OCI-LY3 (cell line): ENCODE measurements around the gene CNOT10.
"Not testable (repeated sequence)": the region's sequence is repeated elsewhere in the genome, so short reads cannot be mapped to it uniquely, and the experiment has no call there.

Source experiments
- H2AFZ ChIP-seq: fragments of 200-600, 300-600 bp; shearing (Covaris generic); 2 replicates; pipeline ENCODE4 v1.6.0; 2014; ENCODE audit warnings: antibody characterized with exemption, low read depth, low read length
- H3K27ac ChIP-seq: fragments of 200-600, 300-600 bp; sonication (generic); 2 replicates; pipeline ENCODE4 v1.5.1; 2014; ENCODE audit warnings: mild to moderate bottlenecking, low read length, moderate library complexity, mixed read lengths
- H3K27me3 ChIP-seq: fragments of 200-600, 300-600 bp; sonication (generic); 2 replicates; pipeline ENCODE4 v1.6.1; 2014; ENCODE audit warnings: low read depth, low read length, mixed read lengths
- H3K36me3 ChIP-seq: fragments of 200-600, 300-600 bp; sonication (generic); replicated peaks from 2 replicates; pipeline ENCODE3; 2014; ENCODE audit warnings: low read depth, low read length, mixed read lengths
- H3K4me1 ChIP-seq: fragments of 300-600, 200-600 bp; sonication (generic); 2 replicates; pipeline ENCODE4 v1.6.1; 2014; ENCODE audit warnings: low read length, mixed read lengths
- H3K4me2 ChIP-seq: fragments of 200-600, 300-600 bp; sonication (generic); 2 replicates; pipeline ENCODE4 v1.6.1; 2014; ENCODE audit warnings: low read length, mixed read lengths
- H3K4me3 ChIP-seq: fragments of 300-600, 200-600 bp; sonication (generic); 2 replicates; pipeline ENCODE4 v1.5.1; 2014; ENCODE audit warnings: antibody characterized with exemption, mild to moderate bottlenecking, low read length, moderate library complexity
- H3K79me2 ChIP-seq: fragments of 300-600, 200-600 bp; shearing (Covaris generic); 2 replicates; pipeline ENCODE4 v1.6.1; 2014; ENCODE audit warnings: mild to moderate bottlenecking, low read length, mixed read lengths
- H3K9ac ChIP-seq: fragments of 300-600, 200-600 bp; shearing (Covaris generic); 2 replicates; pipeline ENCODE4 v1.6.0; 2014; ENCODE audit warnings: mild to moderate bottlenecking, low read length, moderate library complexity
- H3K9me3 ChIP-seq: fragments of 200-600, 300-600 bp; shearing (Covaris generic); 2 replicates; pipeline ENCODE4 v1.6.1; 2014; ENCODE audit warnings: low read length, mixed read lengths; ENCODE audit not compliant: insufficient read depth
- H4K20me1 ChIP-seq: fragments of 200-600, 300-600 bp; sonication (generic); 2 replicates; pipeline ENCODE4 v1.6.1; 2016; ENCODE audit warnings: low read length, mixed read lengths; ENCODE audit not compliant: insufficient read depth
- EZH2phosphoT487 ChIP-seq: fragments of 200-600 bp; shearing (Covaris generic); IDR thresholded peaks from 2 replicates; pipeline ENCODE4 v1.6.1; 2018; ENCODE audit warnings: antibody characterized with exemption, mixed run types, low read depth
- TF ChIP-seq, protein P1 (sequence below): fragments of 200-600, 300-600 bp; sonication (generic); IDR thresholded peaks from 2 replicates; pipeline ENCODE4 v1.5.1; 2014; ENCODE audit warnings: antibody characterized with exemption, low read length, low read depth

Gene CNOT10

GRCh38 chr3:32780735-32781210 is 95.8 kb downstream of the CNOT10 start:
- H3K9me3 ChIP-seq = no peaks in the 10 kb centered on the region
- H2AFZ ChIP-seq = peak overlapping the region; percentile 87; the same call in 1 of the 2 replicates
- H3K4me1 ChIP-seq = peaks cover 3% of the 10 kb centered on the region; the same call in 1 of the 2 replicates
- no peak overlapping the region for H3K27ac ChIP-seq
- no peak for TF ChIP-seq EZH2phosphoT487
- TF ChIP-seq, protein P1, sequence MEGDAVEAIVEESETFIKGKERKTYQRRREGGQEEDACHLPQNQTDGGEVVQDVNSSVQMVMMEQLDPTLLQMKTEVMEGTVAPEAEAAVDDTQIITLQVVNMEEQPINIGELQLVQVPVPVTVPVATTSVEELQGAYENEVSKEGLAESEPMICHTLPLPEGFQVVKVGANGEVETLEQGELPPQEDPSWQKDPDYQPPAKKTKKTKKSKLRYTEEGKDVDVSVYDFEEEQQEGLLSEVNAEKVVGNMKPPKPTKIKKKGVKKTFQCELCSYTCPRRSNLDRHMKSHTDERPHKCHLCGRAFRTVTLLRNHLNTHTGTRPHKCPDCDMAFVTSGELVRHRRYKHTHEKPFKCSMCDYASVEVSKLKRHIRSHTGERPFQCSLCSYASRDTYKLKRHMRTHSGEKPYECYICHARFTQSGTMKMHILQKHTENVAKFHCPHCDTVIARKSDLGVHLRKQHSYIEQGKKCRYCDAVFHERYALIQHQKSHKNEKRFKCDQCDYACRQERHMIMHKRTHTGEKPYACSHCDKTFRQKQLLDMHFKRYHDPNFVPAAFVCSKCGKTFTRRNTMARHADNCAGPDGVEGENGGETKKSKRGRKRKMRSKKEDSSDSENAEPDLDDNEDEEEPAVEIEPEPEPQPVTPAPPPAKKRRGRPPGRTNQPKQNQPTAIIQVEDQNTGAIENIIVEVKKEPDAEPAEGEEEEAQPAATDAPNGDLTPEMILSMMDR = no peak
- no peaks in the 10 kb centered on the region for H3K79me2 ChIP-seq
- no peaks in the 10 kb centered on the region for H4K20me1 ChIP-seq
- H3K9ac ChIP-seq = peak overlapping the region; percentile 60
- H3K4me2 ChIP-seq = peak overlapping the region; percentile 68
- peaks cover 7% of the 10 kb centered on the region for H3K36me3 ChIP-seq
- peak overlapping the region; percentile 84 for H3K4me3 ChIP-seq
- no peaks in the 10 kb centered on the region for H3K27me3 ChIP-seq

GRCh38 chr3:32781211-32781968 is 96.4 kb downstream of the CNOT10 start:
- peak overlapping the region; percentile 87 for H2AFZ ChIP-seq
- H3K9ac ChIP-seq = peak overlapping the region; percentile 60
- H3K9me3 ChIP-seq = no peaks in the 10 kb centered on the region
- H4K20me1 ChIP-seq = no peaks in the 10 kb centered on the region
- peak overlapping the region; percentile 84 for H3K4me3 ChIP-seq
- TF ChIP-seq, protein P1 = peak; percentile 82
- no peak for TF ChIP-seq EZH2phosphoT487
- peak overlapping the region; percentile 68 for H3K4me2 ChIP-seq
- H3K36me3 ChIP-seq = peaks cover 3% of the 10 kb centered on the region
- H3K27ac ChIP-seq = no peak overlapping the region
- H3K4me1 ChIP-seq = peaks cover 3% of the 10 kb centered on the region; the same call in 1 of the 2 replicates
- H3K79me2 ChIP-seq = no peaks in the 10 kb centered on the region
- H3K27me3 ChIP-seq = no peaks in the 10 kb centered on the region

GRCh38 chr3:32781969-32782270 is 96.9 kb downstream of the CNOT10 start:
- not testable (repeated sequence) for H3K9me3 ChIP-seq, H4K20me1 ChIP-seq, H3K36me3 ChIP-seq, H3K27ac ChIP-seq, H3K27me3 ChIP-seq, H3K4me1 ChIP-seq, H3K79me2 ChIP-seq, H2AFZ ChIP-seq
- Histone ChIP-seq H3K9ac (peak overlapping the region; percentile 60; the same call in 1 of the 2 replicates), H3K4me2 (peak overlapping the region; percentile 68), H3K4me3 (peak overlapping the region; percentile 84)

- Histone ChIP-seq H3K79me2 (no peaks in the 10 kb centered on the region), H4K20me1 (no peaks in the 10 kb centered on the region), H3K4me3 (no peak overlapping the region), H3K27ac (no peak overlapping the region), H3K4me2 (no peak overlapping the region), H3K9me3 (no peaks in the 10 kb centered on the region), H2AFZ (no peak overlapping the region), H3K9ac (no peak overlapping the region), H3K36me3 (no peaks in the 10 kb centered on the region), H3K4me1 (peaks cover 3% of the 10 kb centered on the region; the same call in 1 of the 2 replicates), H3K27me3 (no peaks in the 10 kb centered on the region)
- TF ChIP-seq, protein P1 = no peak
- no peak for TF ChIP-seq EZH2phosphoT487
Observed at GRCh38 chr3:32782407-32782806, 97.4 kb downstream of the CNOT10 start.
